GM19238 (cell line): ENCODE data around the gene TPRN.

Experiments used
- DNase-seq: peaks from one replicate; pipeline ENCODE4 v3.0.0; 2011; ENCODE audit warnings: low spot score; ENCODE audit not compliant: insufficient read length

Gene TPRN

GRCh38 chr9:137236936-137237421 lies 36.4 kb upstream of the TPRN start:
- no peak for DNase-seq

GRCh38 chr9:137236238-137236935 lies 35.8 kb upstream of the TPRN start:
- DNase-seq: peak; percentile 99

GRCh38 chr9:137235424-137236237 lies 35.1 kb upstream of the TPRN start:
- no peak for DNase-seq

- DNase-seq: no peak
These were observed 34.4 kb upstream of the TPRN start for GRCh38 chr9:137234758-137235423.

- DNase-seq: no peak
These were observed 33.6 kb upstream of the TPRN start for GRCh38 chr9:137234055-137234697.

GRCh38 chr9:137233143-137233980 lies 32.8 kb upstream of the TPRN start:
- no peak for DNase-seq

GRCh38 chr9:137232510-137232909 lies 32.0 kb upstream of the TPRN start:
- DNase-seq: no peak

- no peak for DNase-seq
These were observed 31.6 kb upstream of the TPRN start for GRCh38 chr9:137232101-137232500.

- no peak for DNase-seq
These were observed 31.0 kb upstream of the TPRN start for GRCh38 chr9:137231372-137232039.

- no peak for DNase-seq
These were observed 30.3 kb upstream of the TPRN start, which contains the start of gene SLC34A3 for GRCh38 chr9:137230705-137231371. Gene SLC34A3 (plus strand): TSS chr9:137230901. CDS start chr9:137231703, 802 bp downstream.

- DNase-seq: no peak
These were observed 29.6 kb upstream of the TPRN start for GRCh38 chr9:137229903-137230704.

- no peak for DNase-seq
These were observed 28.7 kb upstream of the TPRN start for GRCh38 chr9:137228968-137229896.

- DNase-seq: no peak
These were observed 28.0 kb upstream of the TPRN start for GRCh38 chr9:137228506-137228967.

- no peak for DNase-seq
These were observed 27.4 kb upstream of the TPRN start for GRCh38 chr9:137227853-137228505.

GRCh38 chr9:137227054-137227852 lies 26.7 kb upstream of the TPRN start, which contains the start of gene RNF224:
Gene RNF224 (plus strand): TSS chr9:137227502. CDS start chr9:137228336, 834 bp downstream.
- DNase-seq: peak; percentile 83
